ENCODE measurements around the gene SMPX.

DNA sequence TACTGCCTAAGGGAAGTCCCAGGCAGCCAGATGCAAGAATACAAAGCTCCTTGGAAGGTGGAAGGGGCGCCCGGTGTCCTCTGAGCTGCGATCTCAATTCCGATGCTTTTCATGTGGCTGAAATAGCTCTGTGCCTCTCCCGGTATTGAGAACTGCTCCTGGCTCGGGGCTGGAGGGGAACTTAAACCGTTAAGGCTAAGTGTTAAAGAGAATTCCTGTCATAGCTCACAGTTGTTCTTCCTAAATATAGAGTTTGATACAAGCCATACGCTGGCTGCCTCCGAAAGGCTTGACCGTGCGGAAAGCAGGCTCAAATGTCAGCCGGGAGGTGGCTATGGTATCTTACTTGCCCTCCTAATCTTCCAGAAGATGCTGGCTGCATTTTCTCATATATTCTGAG, at the start of gene SMPX:
- TF ChIP-seq EZH2 (IDR thresholded peaks at IDR 0.05) (no peak), POLR2AphosphoS5 (IDR thresholded peaks at IDR 0.05; ENCODE audit: borderline replicate concordance, low read depth, low read length) (no peak), FOXP2 (optimal IDR thresholded peaks at IDR 0.05; ENCODE audit: control extremely low read depth, extremely low read length, insufficient read depth) (no peak)
